Stimulated activated CD8-positive, alpha-beta memory T cell treated with anti-CD3 and anti-CD28 coated beads, Interleukin-7, amount 100 ng/mL, for 48 hours (primary cell): ENCODE data around the gene KRTAP4-16.
"Not testable (repeated sequence)": the region's sequence is repeated elsewhere in the genome, so short reads cannot be mapped to it uniquely, and the experiment has no call there.

Experiments
- DNase-seq, 2 donors: peaks; one replicate each; pipeline ENCODE4 v3.0.0-alpha.2; 2020; ENCODE audit warnings: low read depth in 1 of 2; ENCODE audit errors: extremely low read depth in 1 of 2

Gene KRTAP4-16

GRCh38 chr17:41076788-41077187 is 25.2 kb downstream of the KRTAP4-16 start:
- DNase-seq, result no peak

GRCh38 chr17:41073676-41074075 is 28.3 kb downstream of the KRTAP4-16 start:
- DNase-seq, result no peak

- no peak for DNase-seq
Measured at GRCh38 chr17:41071606-41072360, 30.2 kb downstream of the KRTAP4-16 start.

- DNase-seq, result no peak
Measured at GRCh38 chr17:41069031-41069430, 33.0 kb downstream of the KRTAP4-16 start.

GRCh38 chr17:41067281-41067680 is 34.7 kb downstream of the KRTAP4-16 start:
- no peak for DNase-seq

GRCh38 chr17:41065829-41066624 is 36.0 kb downstream of the KRTAP4-16 start, which contains the start of gene KRTAP2-4:
TSS of gene KRTAP2-4 (minus strand) at chr17:41065879. CDS start at chr17:41065845, 34 bp downstream.
- DNase-seq, result no peak

GRCh38 chr17:41065016-41065689 is 36.9 kb downstream of the KRTAP4-16 start:
- not testable (repeated sequence) for DNase-seq

GRCh38 chr17:41064301-41064700 is 37.7 kb downstream of the KRTAP4-16 start:
- no peak for DNase-seq

- DNase-seq, result no peak
Measured at GRCh38 chr17:41063449-41063848, 38.6 kb downstream of the KRTAP4-16 start.

- DNase-seq, result no peak
Measured at GRCh38 chr17:41061964-41062363, 40.0 kb downstream of the KRTAP4-16 start.

- DNase-seq, result no peak
Measured at GRCh38 chr17:41060052-41060604, 41.9 kb downstream of the KRTAP4-16 start, which contains the start of gene KRTAP2-3. TSS of gene KRTAP2-3 (minus strand) at chr17:41060114. CDS start at chr17:41060050, 64 bp downstream.

- not testable (repeated sequence) for DNase-seq
Measured at GRCh38 chr17:41059276-41060051, 42.5 kb downstream of the KRTAP4-16 start.

- DNase-seq, result no peak
Measured at GRCh38 chr17:41058741-41059140, 43.3 kb downstream of the KRTAP4-16 start.

GRCh38 chr17:41057547-41057946 is 44.5 kb downstream of the KRTAP4-16 start:
- no peak for DNase-seq

- DNase-seq, result not testable (repeated sequence)
Measured at GRCh38 chr17:41055130-41055529, 46.9 kb downstream of the KRTAP4-16 start, which contains the start of gene KRTAP2-2. TSS of gene KRTAP2-2 (minus strand) at chr17:41055230. CDS start at chr17:41055211, 19 bp downstream.

- not testable (repeated sequence) for DNase-seq
Measured at GRCh38 chr17:41054556-41054955, 47.5 kb downstream of the KRTAP4-16 start.

GRCh38 chr17:41054025-41054424 is 48.0 kb downstream of the KRTAP4-16 start:
- no peak for DNase-seq

- DNase-seq, result no peak
Measured at GRCh38 chr17:41052566-41052965, 49.4 kb downstream of the KRTAP4-16 start.
